GM23338 (cell line): ENCODE measurements around the gene SNPH. TPM values are rescaled to one million over a fixed set of nuclear protein-coding genes. Genes with fewer than 3 reads are reported as not detected.

Source experiments
- CREB1 ChIP-seq: fragments of 250-450 bp; sonication (Bioruptor Pico); IDR thresholded peaks from 2 replicates; pipeline ENCODE4 v1.5.0; 2020; ENCODE audit warnings: low read depth, mild to moderate bottlenecking, moderate library complexity
- CTCF ChIP-seq, 2 experiments: fragments of 200-600 bp in 1 of 2; sonication (generic) in 1 of 2; conservative IDR thresholded peaks; 2 replicates each; pipeline versions ENCODE4 v1.5.1 to v1.6.1; 2016 to 2017; ENCODE audit warnings: antibody characterized with exemption in 2 of 2, low read depth in 2 of 2, mild to moderate bottlenecking in 2 of 2, moderate library complexity in 1 of 2
- EZH2 ChIP-seq: fragments of 200-600 bp; sonication (generic); IDR thresholded peaks from one replicate; pipeline ENCODE4 v1.8.0; 2017; ENCODE audit warnings: antibody characterized with exemption, mild to moderate bottlenecking, low read depth; ENCODE audit not compliant: unreplicated experiment
- JUNB ChIP-seq: IDR thresholded peaks from one replicate; pipeline ENCODE4 v1.6.1; 2016; ENCODE audit warnings: antibody characterized with exemption; ENCODE audit not compliant: unreplicated experiment
- NANOG ChIP-seq: IDR thresholded peaks from 2 replicates; pipeline ENCODE4 v1.6.1; 2016; ENCODE audit warnings: antibody characterized with exemption, borderline replicate concordance
- POLR2AphosphoS5 ChIP-seq: IDR thresholded peaks from 2 replicates; pipeline ENCODE4 v1.6.1; 2016; ENCODE audit warnings: antibody characterized with exemption, low read depth
- STAT1 ChIP-seq: IDR thresholded peaks from one replicate; pipeline ENCODE4 v1.6.1; 2016; ENCODE audit warnings: antibody characterized with exemption; ENCODE audit not compliant: unreplicated experiment
- ZNF114 ChIP-seq: fragments of 250-450 bp; sonication (Bioruptor Pico); IDR thresholded peaks from 2 replicates; pipeline ENCODE4 v1.5.0; 2020; ENCODE audit warnings: mild to moderate bottlenecking, moderate library complexity
- ZNF331 ChIP-seq: fragments of 250-450 bp; sonication (Bioruptor Pico); IDR thresholded peaks from 2 replicates; pipeline ENCODE4 v1.5.0; 2020; ENCODE audit warnings: low read depth, mild to moderate bottlenecking, moderate library complexity
- ZNF462 ChIP-seq: fragments of 250-450 bp; sonication (Bioruptor Pico); IDR thresholded peaks from 2 replicates; pipeline ENCODE4 v1.5.0; 2020; ENCODE audit warnings: mild to moderate bottlenecking, moderate library complexity
- polyA plus RNA-seq: library from polyadenylated mRNA; unstranded; fragments of >200 nt; fragmentation: Nextera tagmentation; extraction: Ambion mirVana; gene quantifications from 2 replicates; pipeline ENCODE4 v1.2.1, GENCODE V29; 2016
- total RNA-seq: library from RNA; depleted of rRNA; stranded (reverse); fragments of >200 nt; shearing (Covaris generic); gene quantifications from 2 replicates; pipeline ENCODE4 v1.2.3, GENCODE V29; 2014

Gene SNPH
- total and polyA plus RNA-seq, 2 experiments from 2014 or later: 1.5 to 5.8 TPM

- TF ChIP-seq ZNF462: no peak
- no peak for TF ChIP-seq EZH2
- no peak for TF ChIP-seq STAT1
- TF ChIP-seq CREB1 (CRISPR knock-in tag): no peak
- no peak for TF ChIP-seq JUNB
- no peak for TF ChIP-seq ZNF331 (CRISPR knock-in tag)
- TF ChIP-seq NANOG: no peak
- no peak for TF ChIP-seq CTCF (conservative IDR thresholded peaks at IDR 0.05; ENCODE audit: low read depth in 2 of 2)
- no peak for TF ChIP-seq POLR2AphosphoS5
- no peak for TF ChIP-seq ZNF114
Measured at GRCh38 chr20:1282966-1283365, 16.9 kb downstream of the SNPH start (continued).
